DOHH2 (cell line): ENCODE data around the gene SPG7.
"Not testable (repeated sequence)": the region's sequence is repeated elsewhere in the genome, so short reads cannot be mapped to it uniquely, and the experiment has no call there.

ENCODE experiments used
- CTCF ChIP-seq: fragments of 200-600 bp; sonication (generic); IDR thresholded peaks from one replicate; pipeline ENCODE4 v1.5.1; 2014; ENCODE audit warnings: antibody characterized with exemption, mild to moderate bottlenecking, low read depth, low read length; ENCODE audit not compliant: poor library complexity, severe bottlenecking
- EZH2phosphoT487 ChIP-seq: fragments of 200-600 bp; sonication (generic); IDR thresholded peaks from 2 replicates; pipeline ENCODE4 v1.6.1; 2017; ENCODE audit warnings: borderline replicate concordance, mild to moderate bottlenecking, antibody characterized with exemption, low read length, moderate library complexity, mixed read lengths

- TF ChIP-seq CTCF, EZH2phosphoT487: not testable (repeated sequence)
These were observed 45.6 kb upstream of the SPG7 start for GRCh38 chr16:89462639-89463038.
